ENCODE results near the gene INSC. TPM values are rescaled to one million over a fixed set of nuclear protein-coding genes. Genes with fewer than 3 reads are reported as not detected.

Gene INSC
- total RNA-seq, 4 donors from 2014 or later: not detected

DNA sequence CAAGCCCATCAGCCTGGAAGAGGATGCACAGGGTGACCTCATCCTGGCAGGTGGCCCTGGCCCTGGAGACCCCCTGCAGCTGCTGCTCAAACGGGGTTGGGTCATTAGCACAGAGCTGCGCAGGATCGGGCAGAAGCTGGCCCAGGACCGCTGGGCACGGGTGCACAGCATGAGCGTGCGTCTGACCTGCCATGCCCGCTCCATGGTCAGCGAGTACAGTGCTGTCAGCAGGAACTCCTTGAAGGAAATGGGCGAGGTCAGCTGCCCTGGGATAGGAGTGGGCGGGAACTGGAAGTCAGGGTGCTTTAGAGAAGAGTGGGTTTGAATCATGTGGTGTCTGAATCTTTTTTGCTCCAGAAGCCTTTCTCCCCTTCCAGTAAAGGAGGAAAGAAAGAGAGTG is 61.1 kb downstream of the INSC start:
- TF ChIP-seq, protein P1, sequence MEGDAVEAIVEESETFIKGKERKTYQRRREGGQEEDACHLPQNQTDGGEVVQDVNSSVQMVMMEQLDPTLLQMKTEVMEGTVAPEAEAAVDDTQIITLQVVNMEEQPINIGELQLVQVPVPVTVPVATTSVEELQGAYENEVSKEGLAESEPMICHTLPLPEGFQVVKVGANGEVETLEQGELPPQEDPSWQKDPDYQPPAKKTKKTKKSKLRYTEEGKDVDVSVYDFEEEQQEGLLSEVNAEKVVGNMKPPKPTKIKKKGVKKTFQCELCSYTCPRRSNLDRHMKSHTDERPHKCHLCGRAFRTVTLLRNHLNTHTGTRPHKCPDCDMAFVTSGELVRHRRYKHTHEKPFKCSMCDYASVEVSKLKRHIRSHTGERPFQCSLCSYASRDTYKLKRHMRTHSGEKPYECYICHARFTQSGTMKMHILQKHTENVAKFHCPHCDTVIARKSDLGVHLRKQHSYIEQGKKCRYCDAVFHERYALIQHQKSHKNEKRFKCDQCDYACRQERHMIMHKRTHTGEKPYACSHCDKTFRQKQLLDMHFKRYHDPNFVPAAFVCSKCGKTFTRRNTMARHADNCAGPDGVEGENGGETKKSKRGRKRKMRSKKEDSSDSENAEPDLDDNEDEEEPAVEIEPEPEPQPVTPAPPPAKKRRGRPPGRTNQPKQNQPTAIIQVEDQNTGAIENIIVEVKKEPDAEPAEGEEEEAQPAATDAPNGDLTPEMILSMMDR (IDR thresholded peaks at IDR 0.05; ENCODE audit: low read depth): no peak

DNA sequence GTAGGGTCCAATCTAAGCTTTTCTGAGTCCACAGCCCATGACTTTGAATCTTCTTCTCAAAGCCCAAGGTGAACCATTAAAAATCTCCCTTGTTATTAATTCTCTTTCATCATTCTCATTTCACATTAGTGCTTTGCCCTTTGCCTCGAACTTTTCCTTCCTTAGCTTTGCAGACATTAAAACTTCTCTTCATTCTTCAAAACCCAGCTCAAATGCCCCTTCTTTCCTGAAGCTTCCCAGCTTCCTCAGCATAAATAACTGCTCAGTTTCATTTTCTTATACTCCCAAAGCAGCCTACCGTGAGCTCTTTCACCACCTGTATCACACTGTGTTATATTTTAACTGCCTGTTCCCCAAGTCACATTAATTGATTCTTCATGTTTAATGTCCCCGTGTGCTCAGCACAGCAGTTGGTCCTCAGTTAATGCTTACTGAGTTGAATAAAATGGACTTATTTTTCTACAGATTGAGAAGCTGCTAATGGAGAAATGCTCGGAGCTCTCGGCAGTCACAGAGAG is 62.0 kb downstream of the INSC start:
- TF ChIP-seq, protein P1 (IDR thresholded peaks at IDR 0.05; ENCODE audit: low read depth): no peak

DNA sequence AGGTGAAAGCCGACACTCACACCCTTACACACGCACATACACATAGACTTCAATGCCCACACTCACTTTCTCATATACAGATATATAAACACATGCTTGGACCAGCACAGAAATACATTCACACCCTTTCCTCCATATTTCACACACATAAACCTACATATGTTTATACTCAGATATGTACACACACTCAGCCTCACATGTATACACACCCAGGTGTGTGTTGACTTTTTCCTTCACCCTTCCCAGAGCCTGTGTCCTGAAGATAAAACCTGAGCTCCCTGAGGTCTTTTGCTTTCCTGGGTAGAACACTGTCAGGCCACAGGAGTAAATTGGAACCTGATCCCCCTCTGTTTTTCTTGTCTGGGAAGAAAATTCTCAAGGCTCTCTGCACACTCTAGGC is 62.8 kb downstream of the INSC start:
- TF ChIP-seq, protein P1 (IDR thresholded peaks at IDR 0.05; ENCODE audit: low read depth): no peak

DNA sequence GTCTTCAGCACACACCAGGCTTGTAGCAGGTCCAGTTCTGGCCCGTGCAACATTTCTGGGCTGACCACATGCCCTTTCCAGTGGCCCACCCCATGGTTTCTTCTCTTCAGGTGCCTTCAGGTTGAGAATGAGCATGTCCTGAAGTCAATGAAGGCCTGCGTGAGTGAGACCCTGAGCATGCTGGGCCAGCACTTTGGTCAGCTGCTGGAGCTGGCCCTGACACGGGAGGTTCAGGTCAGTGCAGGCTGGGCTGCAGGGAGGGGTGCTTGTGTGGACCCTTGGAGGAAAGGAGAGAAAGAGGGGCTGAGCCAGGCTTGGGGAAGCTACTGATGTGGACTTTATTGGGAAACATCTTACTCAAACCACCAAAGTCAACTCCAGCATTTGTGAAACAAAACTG is 63.5 kb downstream of the INSC start:
- TF ChIP-seq, protein P1 (IDR thresholded peaks at IDR 0.05; ENCODE audit: low read depth): no peak

DNA sequence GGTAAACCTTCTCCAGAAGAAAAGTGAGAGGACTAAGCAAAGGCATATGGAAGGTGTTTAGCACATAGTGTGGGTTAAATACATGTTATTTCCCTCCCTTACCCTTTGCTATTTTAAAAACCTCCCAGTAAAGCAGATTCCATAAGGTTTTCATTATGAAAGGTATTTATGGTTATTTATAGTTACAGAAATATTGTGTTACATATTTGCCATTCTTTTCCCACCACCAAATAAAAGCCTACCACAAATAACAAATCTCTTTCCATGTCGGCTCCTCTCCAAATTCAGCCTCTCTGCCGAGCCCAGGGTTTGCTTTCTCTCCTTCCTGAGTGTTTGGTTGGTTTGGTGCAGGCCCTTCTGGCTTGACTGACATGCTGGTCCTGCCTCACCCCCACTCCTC is 64.4 kb downstream of the INSC start:
- TF ChIP-seq, protein P1 (IDR thresholded peaks at IDR 0.05; ENCODE audit: low read depth): no peak

DNA sequence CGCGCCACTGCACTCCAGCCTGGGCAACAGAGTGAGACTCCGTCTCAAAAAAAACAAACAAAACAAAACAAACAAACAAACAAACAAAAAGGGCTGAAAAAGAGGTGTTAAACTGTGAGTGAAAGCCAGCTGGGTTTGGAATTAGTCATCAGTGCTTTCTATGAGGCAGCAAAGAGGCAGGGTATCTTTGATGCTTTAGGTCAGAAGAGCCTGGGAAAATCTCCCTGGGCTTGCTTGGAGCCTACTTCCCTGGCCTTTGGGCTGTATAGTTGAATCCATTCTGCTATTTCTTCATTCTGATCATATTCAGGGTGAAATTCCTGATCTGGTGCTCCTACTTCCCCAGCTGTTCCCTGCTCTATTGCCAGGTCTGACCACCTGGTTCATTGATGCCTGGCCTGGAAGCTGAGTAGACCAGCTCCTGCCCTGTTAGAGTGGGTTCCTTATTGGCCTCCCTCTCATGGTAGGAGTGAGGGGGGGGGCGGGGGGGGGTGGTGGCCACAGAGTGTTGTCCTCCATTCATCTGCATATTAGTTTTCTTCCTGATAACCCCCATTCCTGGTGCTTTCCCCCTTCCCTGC is 65.6 kb downstream of the INSC start:
- TF ChIP-seq, protein P1 (IDR thresholded peaks at IDR 0.05; ENCODE audit: low read depth): no peak

DNA sequence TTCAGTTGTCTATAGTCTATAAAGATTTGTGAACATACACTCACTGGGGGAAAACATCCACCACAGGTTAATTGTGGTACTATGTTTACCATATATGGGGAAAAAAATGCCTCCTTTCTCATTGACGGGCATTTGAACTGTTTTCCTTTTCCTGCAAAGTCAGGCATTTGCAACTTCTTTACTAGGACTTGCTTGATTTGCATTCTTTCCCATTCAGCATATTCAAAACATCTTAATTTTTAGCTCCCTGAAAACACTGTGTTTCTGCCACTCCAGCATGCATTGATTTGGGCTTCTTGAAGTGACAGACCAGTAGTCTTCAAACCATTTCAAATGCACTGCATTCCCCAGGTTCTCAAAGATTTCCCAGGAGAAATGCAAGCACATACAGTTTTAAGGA is 67.6 kb downstream of the INSC start:
- TF ChIP-seq, protein P1 (IDR thresholded peaks at IDR 0.05; ENCODE audit: low read depth): no peak
